GM21786 (cell line): ENCODE measurements around the gene TBCD.
"Not testable (repeated sequence)": the region's sequence is repeated elsewhere in the genome, so short reads cannot be mapped to it uniquely, and the experiment has no call there.

Experiments used
- ATAC-seq: cut with Tn5 transposase; IDR thresholded peaks from one replicate; pipeline ENCODE4 v1.9.1; 2021; ENCODE audit not compliant: unreplicated experiment

The TBCD gene

DNA sequence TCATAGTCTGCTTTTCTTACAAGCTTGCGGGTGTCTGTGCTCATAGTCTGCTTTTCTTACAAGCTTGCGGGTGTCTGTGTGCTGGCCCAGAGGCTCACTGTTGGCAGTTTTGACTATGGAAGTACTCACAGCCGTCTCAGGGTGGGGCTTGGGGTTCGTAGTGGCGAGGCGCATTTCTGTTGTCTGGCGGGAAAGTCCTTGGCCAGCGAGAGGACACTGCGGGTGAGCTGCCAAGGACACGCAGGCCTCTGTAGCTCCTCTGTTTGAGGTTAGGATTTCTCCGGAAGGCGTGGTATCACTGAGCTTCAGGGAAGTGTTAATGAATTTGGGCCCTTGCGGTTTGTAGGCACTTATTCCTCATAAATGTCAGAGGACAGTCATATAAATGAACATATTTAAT, 13.5 kb downstream of the TBCD start:
- ATAC-seq = no peak

- ATAC-seq = no peak
These were observed 15.3 kb downstream of the TBCD start for GRCh38 chr17:82767041-82767754.

DNA sequence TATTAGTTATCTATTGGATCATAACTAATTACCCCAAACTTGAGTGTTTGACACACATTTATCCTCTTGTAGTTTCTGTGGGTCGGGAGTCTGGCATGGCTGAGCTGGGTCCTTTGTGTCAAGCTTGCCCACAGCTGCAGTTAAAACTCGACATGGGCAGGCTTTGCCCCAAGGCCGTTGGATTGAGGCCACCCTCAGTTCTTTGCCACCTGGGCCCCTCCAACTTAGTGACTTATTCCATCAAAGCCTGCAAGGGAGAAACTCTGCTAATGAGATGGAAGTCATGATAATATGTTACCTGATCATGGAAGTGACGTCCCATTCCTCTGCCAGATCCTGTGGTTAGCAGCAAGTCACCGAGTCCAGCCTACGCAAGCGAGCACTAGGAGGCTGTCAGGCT, 17.2 kb downstream of the TBCD start:
- no peak for ATAC-seq

GRCh38 chr17:82772026-82772425, 20.2 kb downstream of the TBCD start:
- no peak for ATAC-seq

- ATAC-seq = not testable (repeated sequence)
These were observed 22.6 kb downstream of the TBCD start for GRCh38 chr17:82774456-82774855.

DNA sequence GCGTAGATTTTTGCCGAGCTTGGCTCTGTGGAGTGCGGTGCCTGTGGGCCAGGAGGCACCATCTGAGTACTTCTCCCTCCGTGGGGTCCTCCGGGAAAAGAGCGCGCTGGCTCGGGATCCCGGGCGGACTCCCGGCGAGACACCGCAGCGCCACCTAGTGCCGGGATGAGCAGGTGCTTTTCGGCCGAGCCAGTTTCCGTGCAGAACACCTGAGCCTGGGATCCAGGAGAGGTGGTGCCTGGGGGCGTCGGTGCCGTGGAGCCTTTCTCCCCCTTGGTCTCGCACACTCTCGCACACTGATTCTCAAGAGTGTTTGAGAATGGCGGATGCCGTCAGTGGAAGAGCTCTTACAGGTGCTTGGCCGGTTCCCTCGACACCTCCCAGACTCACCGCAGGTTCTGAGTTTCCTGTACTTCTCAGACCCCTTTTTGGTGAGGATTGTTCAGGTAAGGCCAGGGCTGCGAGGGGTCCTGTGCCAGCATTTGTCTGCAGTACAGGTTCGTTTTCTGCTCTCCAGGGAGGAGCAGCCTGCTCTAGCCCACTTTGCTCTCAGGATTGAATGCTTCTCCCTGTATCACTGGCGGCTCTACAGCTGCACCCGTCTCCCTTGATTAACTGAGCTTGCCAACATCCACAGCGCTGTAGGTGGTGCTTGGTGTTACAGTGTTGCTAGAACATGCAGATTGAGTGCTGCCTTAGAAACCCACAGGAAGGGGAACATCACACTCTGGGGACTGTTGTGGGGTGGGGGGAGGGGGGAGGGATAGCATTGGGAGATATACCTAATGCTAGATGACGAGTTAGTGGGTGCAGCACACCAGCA, 23.3 kb downstream of the TBCD start:
- ATAC-seq = no peak

- no peak for ATAC-seq
These were observed 24.6 kb downstream of the TBCD start for GRCh38 chr17:82776454-82776853.

DNA sequence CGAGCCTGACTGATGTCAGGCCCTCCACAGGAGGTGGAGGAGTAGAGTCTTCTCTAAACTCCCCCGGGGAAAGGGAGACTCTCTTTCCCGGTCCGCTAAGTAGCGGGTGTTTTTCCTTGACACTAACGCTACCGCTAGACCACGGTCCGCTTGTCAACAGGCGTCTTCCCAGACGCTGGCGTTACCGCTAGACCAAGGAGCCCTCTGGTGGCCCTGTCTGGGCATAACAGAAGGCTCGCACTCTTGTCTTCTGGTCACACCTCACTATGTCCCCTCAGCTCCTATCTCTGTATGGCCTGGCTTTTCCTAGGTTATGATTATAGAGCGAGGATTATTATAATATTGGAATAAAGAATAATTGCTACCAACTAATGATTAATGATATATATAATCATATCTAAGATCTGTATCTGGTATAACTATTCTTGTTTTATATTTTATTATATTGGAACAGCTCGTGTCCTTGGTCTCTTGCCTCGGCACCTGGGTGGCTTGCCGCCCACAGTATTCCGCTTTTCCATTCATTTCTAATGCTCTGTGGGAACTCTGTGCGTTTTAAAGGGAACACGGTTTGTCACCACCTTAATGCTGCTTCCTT, 26.0 kb downstream of the TBCD start:
- ATAC-seq = not testable (repeated sequence)

GRCh38 chr17:82779541-82779940, 27.7 kb downstream of the TBCD start:
- no peak for ATAC-seq

- ATAC-seq = no peak
These were observed 28.3 kb downstream of the TBCD start for GRCh38 chr17:82780195-82780594.

- ATAC-seq = no peak
These were observed 29.4 kb downstream of the TBCD start for GRCh38 chr17:82780971-82781893.

GRCh38 chr17:82781894-82782274, 30.0 kb downstream of the TBCD start:
- no peak for ATAC-seq

DNA sequence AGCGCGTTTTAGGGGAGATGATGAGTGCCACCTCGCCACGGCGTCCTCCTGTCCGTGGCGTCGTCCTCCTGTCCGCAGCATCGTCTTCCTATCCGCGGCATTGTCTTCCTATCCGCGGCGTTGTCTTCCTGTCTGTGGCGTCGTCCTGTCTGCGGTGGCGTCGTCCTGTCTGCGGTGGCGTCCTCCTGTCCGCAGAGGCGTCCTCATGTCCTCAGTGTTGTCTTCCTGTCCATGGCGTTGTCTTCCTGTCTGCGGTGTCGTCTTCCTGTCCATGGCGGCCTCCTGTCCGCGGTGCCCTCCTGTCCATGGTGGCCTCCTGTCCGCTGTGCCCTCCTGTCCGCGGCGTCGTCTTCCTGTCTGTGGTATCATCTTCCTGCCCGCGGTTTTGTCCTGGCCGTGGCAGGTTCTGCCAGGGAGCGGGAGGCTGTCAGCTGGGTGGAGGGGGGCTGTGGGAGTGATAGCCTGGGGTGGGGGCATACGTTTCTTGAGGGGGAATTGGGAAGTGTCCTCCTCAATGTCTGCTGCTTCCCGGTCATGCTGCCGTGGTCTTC, 30.9 kb downstream of the TBCD start:
- no peak for ATAC-seq

GRCh38 chr17:82783498-82783897, 31.6 kb downstream of the TBCD start:
- ATAC-seq = no peak

DNA sequence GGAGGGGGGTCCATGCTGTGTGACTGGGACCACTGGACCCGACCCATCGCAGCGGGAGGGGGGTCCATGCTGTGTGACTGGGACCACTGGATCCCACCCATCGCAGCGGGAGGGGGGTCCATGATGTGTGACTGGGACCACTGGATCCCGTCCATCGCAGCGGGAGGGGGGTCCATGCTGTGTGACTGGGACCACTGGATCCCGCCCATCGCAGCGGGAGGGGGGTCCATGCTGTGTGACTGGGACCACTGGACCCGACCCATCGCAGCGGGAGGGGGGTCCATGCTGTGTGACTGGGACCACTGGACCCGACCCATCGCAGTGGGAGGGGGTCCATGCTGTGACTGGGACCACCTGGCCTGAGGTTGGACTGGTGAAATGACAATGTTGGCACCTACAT, 33.7 kb downstream of the TBCD start:
- ATAC-seq = not testable (repeated sequence)

GRCh38 chr17:82786427-82786826, 34.6 kb downstream of the TBCD start:
- ATAC-seq = no peak

GRCh38 chr17:82787081-82787848, 35.4 kb downstream of the TBCD start:
- ATAC-seq = no peak

- no peak for ATAC-seq
These were observed 36.5 kb downstream of the TBCD start for GRCh38 chr17:82788206-82789001.

DNA sequence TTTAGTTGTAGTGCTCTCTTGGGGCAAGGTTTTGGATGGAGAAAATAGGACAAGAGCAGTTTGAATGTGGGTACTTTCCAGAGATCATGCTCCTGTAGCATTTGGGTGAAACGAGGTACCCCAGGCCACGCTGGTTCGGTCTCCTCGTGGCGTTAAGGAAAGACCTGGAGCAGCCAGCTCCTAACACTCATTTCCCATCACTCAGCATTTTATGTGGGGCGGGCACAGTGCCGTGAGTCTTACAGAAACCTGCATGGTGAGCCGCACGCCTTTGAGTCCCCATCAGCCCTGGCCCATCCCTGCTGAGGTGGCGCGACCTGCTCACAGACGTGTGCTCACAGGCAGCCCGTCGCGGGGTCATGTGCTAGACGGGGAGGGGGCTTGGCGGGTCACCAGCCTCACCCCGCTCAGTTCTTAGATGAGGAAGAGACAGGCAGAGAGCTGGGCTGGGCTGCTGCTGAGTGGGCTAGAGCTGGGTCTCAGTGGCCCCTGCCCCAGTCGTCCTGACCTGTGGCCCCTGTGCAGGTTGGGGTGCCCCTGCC, 37.3 kb downstream of the TBCD start:
- no peak for ATAC-seq
